Measurements from ENCODE around the gene FMO4. TPM values are rescaled to one million over a fixed set of nuclear protein-coding genes. Genes with fewer than 3 reads are reported as not detected.
A peak's percentile ranks its signal among the peaks of the same experiment; 100 is the strongest.
"Not testable (repeated sequence)": the region's sequence is repeated elsewhere in the genome, so short reads cannot be mapped to it uniquely, and the experiment has no call there.

The FMO4 gene
- total RNA-seq, 3 donors from 2014 or later, result 5.4 to 14.6 (median 8.7) TPM

DNA sequence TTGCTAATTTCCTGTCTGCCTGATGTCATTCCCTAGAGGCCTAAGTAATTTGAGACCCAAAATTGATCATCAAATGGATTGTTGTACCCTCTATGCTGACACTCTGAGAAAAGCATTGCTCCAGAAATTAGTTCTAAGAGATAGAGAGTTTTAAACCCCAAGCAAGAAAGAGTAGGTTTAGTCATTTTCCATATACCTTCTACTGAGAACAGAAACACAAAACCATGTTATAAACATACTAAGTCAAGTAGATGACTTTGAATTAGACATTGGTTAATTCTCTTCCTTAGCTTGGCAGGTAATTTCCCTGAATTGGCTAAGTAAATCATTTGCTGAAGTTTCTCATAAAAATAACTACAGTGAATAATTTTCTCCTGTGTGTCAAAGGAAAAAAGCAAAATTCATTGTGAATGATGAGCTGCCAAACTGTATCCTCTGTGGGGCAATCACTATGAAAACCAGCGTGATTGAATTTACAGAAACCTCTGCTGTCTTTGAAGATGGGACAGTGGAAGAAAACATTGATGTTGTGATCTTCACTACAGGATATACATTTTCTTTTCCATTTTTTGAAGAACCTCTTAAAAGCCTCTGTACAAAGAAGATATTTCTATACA lies 20.1 kb downstream of the FMO4 start:
- no peaks in the 10 kb centered on the region for H3K36me3 ChIP-seq (ENCODE audit: low read depth)
- ATAC-seq, result no peak
- TF ChIP-seq CTCF (IDR thresholded peaks at IDR 0.05), result no peak

GRCh38 chr1:171335964-171336363 lies 22.0 kb downstream of the FMO4 start:
- Histone ChIP-seq H3K4me1 (ENCODE audit: low read depth) (no peaks in the 10 kb centered on the region), H3K36me3 (ENCODE audit: low read depth) (no peaks in the 10 kb centered on the region), H3K4me3 (no peak overlapping the region), H3K9me3 (no peaks in the 10 kb centered on the region)
- DNase-seq (no peak), ATAC-seq (no peak)
- intact Hi-C loops (cut with DNase I, micrococcal nuclease), result no loop called here
- no peak for TF ChIP-seq CTCF (IDR thresholded peaks at IDR 0.05)

More for the DNA sequence above, 20.1 kb downstream of the FMO4 start:
- intact Hi-C loops (cut with DNase I, micrococcal nuclease), result no loop called here
- Histone ChIP-seq H3K4me1 (ENCODE audit: low read depth) (no peaks in the 10 kb centered on the region), H3K9me3 (no peaks in the 10 kb centered on the region), H3K4me3 (no peak overlapping the region)
- DNase-seq, result no peak

DNA sequence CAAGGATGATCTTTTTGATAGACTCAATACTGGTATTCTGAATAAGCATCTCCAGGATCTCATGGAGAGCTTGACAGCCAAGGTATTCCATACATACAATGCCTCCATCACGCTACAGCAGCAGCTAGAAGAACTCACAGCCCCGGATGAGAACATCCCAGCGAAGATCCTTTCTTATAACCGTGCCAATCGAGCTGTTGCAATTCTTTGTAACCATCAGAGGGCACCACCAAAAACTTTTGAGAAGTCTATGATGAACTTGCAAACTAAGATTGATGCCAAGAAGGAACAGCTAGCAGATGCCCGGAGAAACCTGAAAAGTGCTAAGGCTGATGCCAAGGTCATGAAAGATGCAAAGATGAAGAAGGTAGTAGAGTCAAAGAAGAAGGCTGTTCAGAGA lies 25.4 kb downstream of the FMO4 start:
- ATAC-seq; H3K4me3 ChIP-seq; DNase-seq; H3K4me1 ChIP-seq (ENCODE audit: low read depth); H3K36me3 ChIP-seq (ENCODE audit: low read depth); intact Hi-C loops (cut with DNase I, micrococcal nuclease); H3K9me3 ChIP-seq: not testable (repeated sequence)

DNA sequence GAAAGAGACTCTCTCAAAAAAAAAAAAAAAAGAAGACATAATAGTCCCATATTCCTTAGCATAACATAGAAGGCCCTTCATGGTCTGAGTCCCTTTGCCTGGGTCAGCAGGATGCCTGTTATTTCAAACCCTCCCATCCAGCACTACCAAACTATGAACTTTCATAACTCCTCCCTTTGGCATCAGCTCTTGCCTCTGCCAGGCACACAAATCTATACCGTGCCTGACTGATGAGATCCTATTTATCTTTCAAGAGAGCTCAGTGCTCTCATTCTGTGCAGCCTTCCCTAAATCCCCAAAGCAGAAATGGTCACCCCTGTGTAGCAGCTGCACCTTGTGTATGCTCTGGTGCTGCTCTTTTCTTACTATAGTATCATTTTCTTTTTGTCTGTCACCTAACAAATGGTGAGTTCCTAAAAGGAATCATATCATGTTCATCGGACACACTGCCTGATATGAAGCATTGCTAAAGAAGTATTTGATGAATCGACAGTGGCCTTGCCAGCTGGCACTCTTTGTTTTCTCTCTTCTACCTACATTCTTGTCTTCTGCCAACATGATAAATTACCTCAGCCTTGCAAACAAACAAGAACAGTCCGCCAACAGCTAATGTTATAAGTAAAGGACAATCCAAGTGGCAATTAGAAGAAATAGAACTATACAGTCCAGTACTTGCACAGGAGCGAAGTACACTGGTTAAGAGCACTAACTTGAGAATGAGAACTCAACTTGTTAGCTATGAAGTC lies 29.9 kb downstream of the FMO4 start:
- intact Hi-C loops (cut with DNase I, micrococcal nuclease), result no loop called here

DNA sequence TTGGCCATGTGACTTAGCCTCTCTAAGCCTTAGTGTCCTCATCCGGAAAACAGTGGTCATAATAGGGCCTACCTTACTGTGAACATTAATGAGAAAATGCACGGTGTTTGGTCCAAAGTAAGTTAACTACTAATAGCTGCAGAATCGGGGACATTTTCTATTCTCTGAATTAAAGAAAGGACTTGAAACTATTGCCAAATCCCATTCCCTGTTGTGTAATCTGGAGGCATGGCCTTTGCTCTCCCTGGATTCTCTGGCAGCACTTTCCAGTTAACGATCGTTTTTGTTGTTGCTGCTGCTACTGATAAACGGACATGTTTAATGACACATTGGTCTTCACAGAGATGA lies 30.5 kb downstream of the FMO4 start:
- H3K9me3 ChIP-seq, result no peaks in the 10 kb centered on the region
- intact Hi-C loops (cut with DNase I, micrococcal nuclease), result no loop called here
- peak; percentile 74 for ATAC-seq
- H3K4me3 ChIP-seq, result no peak overlapping the region
- no peaks in the 10 kb centered on the region for H3K36me3 ChIP-seq (ENCODE audit: low read depth)
- DNase-seq, result no peak
- no peaks in the 10 kb centered on the region for H3K4me1 ChIP-seq (ENCODE audit: low read depth)
- no peak for TF ChIP-seq CTCF (IDR thresholded peaks at IDR 0.05)

More for the DNA sequence above, 29.9 kb downstream of the FMO4 start:
- no peaks in the 10 kb centered on the region for H3K36me3 ChIP-seq (ENCODE audit: low read depth)
- no peak for TF ChIP-seq CTCF (IDR thresholded peaks at IDR 0.05)
- H3K9me3 ChIP-seq, result no peaks in the 10 kb centered on the region
- DNase-seq (no peak), ATAC-seq (no peak)
- H3K4me1 ChIP-seq (ENCODE audit: low read depth), result no peaks in the 10 kb centered on the region
- no peak overlapping the region for H3K4me3 ChIP-seq

GRCh38 chr1:171345536-171345935 lies 31.6 kb downstream of the FMO4 start:
- Histone ChIP-seq H3K36me3 (ENCODE audit: low read depth) (no peaks in the 10 kb centered on the region), H3K4me3 (no peak overlapping the region), H3K9me3 (no peaks in the 10 kb centered on the region), H3K4me1 (ENCODE audit: low read depth) (no peaks in the 10 kb centered on the region)
- no peak for TF ChIP-seq CTCF (IDR thresholded peaks at IDR 0.05)
- intact Hi-C loops (cut with DNase I, micrococcal nuclease), result no loop called here
- no peak for ATAC-seq
- DNase-seq, result no peak

Measured in mucosa of descending colon (tissue), 3 donors.